MM.1S (cell line): ENCODE results near the gene BRD4.

Source experiments
- CTCF ChIP-seq: fragments of 300-600 bp; sonication (generic); IDR thresholded peaks from 2 replicates; pipeline ENCODE4 v1.5.1; 2016; ENCODE audit warnings: antibody characterized with exemption, low read length, mixed read lengths
- EZH2 ChIP-seq: fragments of 300-600 bp; sonication (generic); optimal IDR thresholded peaks from 2 replicates; pipeline ENCODE3; 2017; ENCODE audit warnings: low read depth, mild to moderate bottlenecking, antibody characterized with exemption, low read length, mixed read lengths
- EZH2phosphoT487 ChIP-seq: fragments of 300-600 bp; sonication (generic); IDR thresholded peaks from 2 replicates; pipeline ENCODE4 v1.6.1; 2018; ENCODE audit warnings: antibody characterized with exemption, low read length

- TF ChIP-seq CTCF, result no peak
- no peak for TF ChIP-seq EZH2phosphoT487
- TF ChIP-seq EZH2, result no peak
Measured at GRCh38 chr19:15297416-15298224, 34.7 kb downstream of the BRD4 start.
